Transverse colon (tissue), 4 donors: ENCODE measurements around the gene PIK3CB.

Source experiments
- EP300 ChIP-seq: sonication (generic); formaldehyde crosslinking; IDR thresholded peaks from one replicate; pipeline ENCODE4 v1.6.1; 2017; ENCODE audit warnings: antibody characterized with exemption, low read depth
- POLR2AphosphoS5 ChIP-seq, 3 donors: sonication (generic); formaldehyde crosslinking; IDR thresholded peaks; one replicate each; pipeline ENCODE4 v1.6.1; 2016; ENCODE audit warnings: antibody characterized with exemption in 3 of 3
- TF ChIP-seq, protein P1 (sequence below), 5 experiments: fragments of 200-600 bp in 3 of 5; fragments of 450-650 bp in 2 of 5; sonication (generic) in 3 of 5; IDR thresholded peaks; 1 replicate in 2 of 5; 2 replicates in 3 of 5; pipeline ENCODE4 v1.5.1; 2016 to 2017; ENCODE audit warnings: antibody characterized with exemption in 5 of 5, inconsistent platforms in 3 of 5, mild to moderate bottlenecking in 2 of 5, moderate library complexity in 1 of 5

DNA sequence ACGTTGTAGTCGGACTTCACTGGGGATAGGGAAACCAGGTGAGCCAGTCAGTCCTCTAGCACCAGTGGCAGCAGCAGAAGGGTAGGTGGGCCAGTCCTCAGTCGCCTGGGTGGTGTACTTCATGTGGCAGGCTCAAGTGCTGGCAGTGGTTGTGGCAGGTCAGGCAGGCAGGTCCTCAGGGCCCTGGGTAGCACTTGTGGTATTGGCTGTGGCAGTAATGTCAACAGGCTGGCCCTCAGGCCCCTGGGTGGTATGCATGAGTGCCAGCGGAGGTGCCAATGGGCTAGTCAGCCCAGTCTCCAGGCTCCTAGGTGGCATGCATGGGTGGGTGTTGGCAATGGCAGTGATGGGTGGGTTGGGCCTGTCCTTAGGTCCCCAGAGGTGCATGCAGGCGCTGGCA, 185.6 kb downstream of the PIK3CB start:
- TF ChIP-seq, protein P1, sequence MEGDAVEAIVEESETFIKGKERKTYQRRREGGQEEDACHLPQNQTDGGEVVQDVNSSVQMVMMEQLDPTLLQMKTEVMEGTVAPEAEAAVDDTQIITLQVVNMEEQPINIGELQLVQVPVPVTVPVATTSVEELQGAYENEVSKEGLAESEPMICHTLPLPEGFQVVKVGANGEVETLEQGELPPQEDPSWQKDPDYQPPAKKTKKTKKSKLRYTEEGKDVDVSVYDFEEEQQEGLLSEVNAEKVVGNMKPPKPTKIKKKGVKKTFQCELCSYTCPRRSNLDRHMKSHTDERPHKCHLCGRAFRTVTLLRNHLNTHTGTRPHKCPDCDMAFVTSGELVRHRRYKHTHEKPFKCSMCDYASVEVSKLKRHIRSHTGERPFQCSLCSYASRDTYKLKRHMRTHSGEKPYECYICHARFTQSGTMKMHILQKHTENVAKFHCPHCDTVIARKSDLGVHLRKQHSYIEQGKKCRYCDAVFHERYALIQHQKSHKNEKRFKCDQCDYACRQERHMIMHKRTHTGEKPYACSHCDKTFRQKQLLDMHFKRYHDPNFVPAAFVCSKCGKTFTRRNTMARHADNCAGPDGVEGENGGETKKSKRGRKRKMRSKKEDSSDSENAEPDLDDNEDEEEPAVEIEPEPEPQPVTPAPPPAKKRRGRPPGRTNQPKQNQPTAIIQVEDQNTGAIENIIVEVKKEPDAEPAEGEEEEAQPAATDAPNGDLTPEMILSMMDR (IDR thresholded peaks at IDR 0.05), result no peak
- TF ChIP-seq EP300 (no peak), POLR2AphosphoS5 (IDR thresholded peaks at IDR 0.05) (no peak)
